ENCODE results near the gene KMT2B.

KMT2B gene

DNA sequence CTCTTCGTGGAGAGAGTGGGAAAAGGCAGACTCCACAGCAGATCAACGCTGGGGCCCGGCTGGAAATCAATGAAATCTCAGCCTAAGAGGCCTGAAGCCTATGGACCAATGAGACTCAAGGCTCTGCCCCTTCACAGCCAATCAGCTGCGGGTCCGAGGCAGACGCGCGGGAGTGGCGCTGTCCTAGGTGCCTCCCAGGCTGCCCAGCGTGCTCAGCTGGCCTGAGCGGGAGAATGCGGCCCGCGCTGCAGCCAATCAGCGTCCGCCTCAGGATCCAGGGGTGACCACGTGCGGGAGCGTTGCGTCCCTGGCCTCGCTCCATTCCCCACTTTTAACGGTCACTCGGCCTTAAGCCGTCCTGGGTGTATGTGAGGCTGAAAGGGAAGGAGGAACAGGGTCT is 13.6 kb upstream of the KMT2B start, which contains the start of gene ZBTB32:
TSS of gene ZBTB32 (plus strand) at position 341 of the 400 bp plus-strand sequence. CDS start 10,069 bp downstream, outside the sequence.
- Histone ChIP-seq H4K8ac (ENCODE audit: low read length) (no peak within 1 kb of the TSS), H3K4me2 (ENCODE audit: low read length, poor library complexity, severe bottlenecking) (no peak within 1 kb of the TSS), H2BK5ac (ENCODE audit: low read depth, low read length, poor library complexity, severe bottlenecking) (no peak within 1 kb of the TSS), H3K4me3 (ENCODE audit: insufficient read depth in 1 of 2, low read depth in 1 of 2, low read length in 2 of 2) (no peak within 1 kb of the TSS), H3K27me3 (ENCODE audit: control insufficient read depth in 1 of 2, insufficient read depth in 1 of 2, low read length in 2 of 2) (peaks cover 3 to 4% of the 10 kb centered on the region in 2 experiments), H2BK120ac (ENCODE audit: low read depth, low read length) (no peak within 1 kb of the TSS), H3K36me3 (ENCODE audit: control insufficient read depth in 1 of 2, insufficient read depth in 2 of 2, low read depth in 1 of 2, low read length in 2 of 2) (no peaks in the 10 kb centered on the region), H2AFZ (ENCODE audit: low read depth, low read length) (no peak within 1 kb of the TSS), H2BK15ac (ENCODE audit: low read depth, poor library complexity, severe bottlenecking) (no peak within 1 kb of the TSS), H2BK12ac (ENCODE audit: low read length in 2 of 2) (no peak within 1 kb of the TSS), H3K4ac (ENCODE audit: low read depth in 1 of 2, low read length in 2 of 2) (no peak within 1 kb of the TSS), H3K9ac (ENCODE audit: low read length) (no peak within 1 kb of the TSS), H3K23ac (ENCODE audit: low read length in 2 of 2) (no peak within 1 kb of the TSS), H3K18ac (ENCODE audit: low read depth in 1 of 2, low read length in 2 of 2) (no peak within 1 kb of the TSS), H2AK5ac (ENCODE audit: low read length, severe bottlenecking) (no peak within 1 kb of the TSS), H3K79me1 (replicated peaks; ENCODE audit: low read length, poor library complexity, severe bottlenecking) (no peaks in the 10 kb centered on the region), H3K14ac (ENCODE audit: low read length in 2 of 2) (no peak within 1 kb of the TSS), H4K91ac (ENCODE audit: low read length) (peak within 1 kb of the TSS; percentile 32), H3K9me3 (ENCODE audit: control insufficient read depth, low read length) (no peaks in the 10 kb centered on the region), H3K4me1 (ENCODE audit: control insufficient read depth, insufficient read depth, low read depth, low read length) (peaks cover 7% of the 10 kb centered on the region), H3K27ac (ENCODE audit: low read length, poor library complexity, severe bottlenecking) (no peak within 1 kb of the TSS)
- WGBS, result 43% methylated on average over 24 of the region's 24 CpGs
- peak; percentile 56 for DNase-seq

DNA sequence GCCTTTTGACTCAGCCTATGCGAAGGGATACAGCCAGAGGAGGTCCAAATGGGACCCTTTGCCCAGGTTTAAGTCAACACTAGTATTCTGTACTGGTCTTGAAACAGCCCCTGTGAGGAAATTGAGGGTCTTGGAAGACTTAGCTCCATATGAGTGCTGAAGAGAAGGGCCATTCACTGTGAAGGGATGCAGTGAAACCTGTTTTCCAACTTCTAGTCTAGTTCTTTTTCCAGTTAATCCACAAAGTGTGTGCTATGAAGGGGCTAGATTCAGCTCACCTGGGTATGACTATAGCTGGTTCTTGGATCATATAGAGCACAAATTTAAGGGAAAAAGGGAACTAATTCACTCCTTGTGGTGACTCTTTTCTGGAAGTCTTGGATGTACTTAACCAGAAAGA is 9.4 kb upstream of the KMT2B start:
- H2BK120ac ChIP-seq (ENCODE audit: low read depth, low read length), result no peak overlapping the region
- H2AK5ac ChIP-seq (ENCODE audit: low read length, severe bottlenecking), result no peak overlapping the region
- no peak overlapping the region for H3K4me2 ChIP-seq (ENCODE audit: low read length, poor library complexity, severe bottlenecking)
- H3K79me1 ChIP-seq (replicated peaks; ENCODE audit: low read length, poor library complexity, severe bottlenecking), result no peaks in the 10 kb centered on the region
- H3K18ac ChIP-seq (ENCODE audit: low read depth in 1 of 2, low read length in 2 of 2), result no peak overlapping the region
- H3K4ac ChIP-seq (ENCODE audit: low read depth in 1 of 2, low read length in 2 of 2), result no peak overlapping the region
- no peak overlapping the region for H3K23ac ChIP-seq (ENCODE audit: low read length in 2 of 2)
- no peak overlapping the region for H2AFZ ChIP-seq (ENCODE audit: low read depth, low read length)
- WGBS, result 73% methylated on average over 1 of the region's 1 CpG
- H3K27me3 ChIP-seq (ENCODE audit: control insufficient read depth in 1 of 2, insufficient read depth in 1 of 2, low read length in 2 of 2), result peaks cover 2 to 18% of the 10 kb centered on the region in 2 experiments
- no peaks in the 10 kb centered on the region for H3K9me3 ChIP-seq (ENCODE audit: control insufficient read depth, low read length)
- no peak overlapping the region for H4K8ac ChIP-seq (ENCODE audit: low read length)
- H4K91ac ChIP-seq (ENCODE audit: low read length), result no peak overlapping the region
- no peak overlapping the region for H3K27ac ChIP-seq (ENCODE audit: low read length, poor library complexity, severe bottlenecking)
- H3K4me3 ChIP-seq (ENCODE audit: insufficient read depth in 1 of 2, low read depth in 1 of 2, low read length in 2 of 2), result no peak overlapping the region
- no peaks in the 10 kb centered on the region for H3K36me3 ChIP-seq (ENCODE audit: control insufficient read depth in 1 of 2, insufficient read depth in 2 of 2, low read depth in 1 of 2, low read length in 2 of 2)
- no peak overlapping the region for H2BK12ac ChIP-seq (ENCODE audit: low read length in 2 of 2)
- DNase-seq, result no peak
- no peak overlapping the region for H3K9ac ChIP-seq (ENCODE audit: low read length)
- H2BK15ac ChIP-seq (ENCODE audit: low read depth, poor library complexity, severe bottlenecking), result no peak overlapping the region
- no peak overlapping the region for H3K14ac ChIP-seq (ENCODE audit: low read length in 2 of 2)
- H3K4me1 ChIP-seq (ENCODE audit: control insufficient read depth, insufficient read depth, low read depth, low read length), result no peaks in the 10 kb centered on the region
- no peak overlapping the region for H2BK5ac ChIP-seq (ENCODE audit: low read depth, low read length, poor library complexity, severe bottlenecking)

DNA sequence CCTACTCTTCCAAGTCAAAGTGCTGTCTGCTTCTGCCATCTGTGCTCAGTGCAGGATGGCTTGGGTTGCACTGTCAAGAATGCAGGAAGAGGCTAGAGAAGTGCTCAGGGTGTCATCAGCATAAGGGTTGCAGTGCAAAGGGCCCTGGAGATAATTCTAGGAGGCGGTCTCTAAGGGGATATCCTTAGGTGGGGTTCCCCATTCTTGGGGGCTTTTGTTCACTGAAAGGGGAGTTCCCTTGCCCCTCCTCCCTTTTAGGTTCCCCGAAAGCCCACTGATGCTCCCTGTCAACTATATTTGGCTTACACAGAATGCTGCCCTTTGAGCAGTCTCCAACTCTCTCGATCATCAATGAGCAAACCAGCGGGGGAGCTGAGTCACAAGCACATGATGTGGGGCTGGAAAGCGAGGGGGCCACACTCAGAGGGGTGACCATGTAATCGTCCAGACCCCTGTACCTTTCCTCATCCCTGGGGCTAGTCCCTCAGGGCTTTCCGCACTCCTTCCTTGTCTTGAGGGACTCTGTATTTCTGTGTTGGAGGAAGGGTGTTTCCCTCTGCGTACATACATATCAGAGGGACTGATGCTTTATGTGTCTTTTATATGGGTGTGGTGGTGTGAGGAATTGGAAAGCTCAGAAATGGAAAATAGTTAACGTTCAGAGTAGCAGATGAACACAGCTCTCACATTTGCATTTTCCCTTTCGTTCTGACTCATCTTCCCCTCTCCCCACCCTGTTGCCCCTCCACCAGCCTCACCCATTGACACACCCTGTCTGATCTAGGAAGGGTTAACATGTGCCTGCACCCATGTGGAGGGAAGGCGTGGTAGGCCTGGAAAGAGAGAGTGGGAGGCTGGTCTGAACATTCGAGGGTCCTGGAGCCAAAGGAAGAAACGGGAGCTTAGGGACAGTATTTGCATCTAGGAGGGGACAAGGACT is 6.7 kb upstream of the KMT2B start:
- Histone ChIP-seq H3K9ac (ENCODE audit: low read length) (peak overlapping the region; percentile 81), H2AFZ (ENCODE audit: low read depth, low read length) (no peak overlapping the region), H2BK12ac (ENCODE audit: low read length in 2 of 2) (no peak overlapping the region), H2BK15ac (ENCODE audit: low read depth, poor library complexity, severe bottlenecking) (no peak overlapping the region), H3K4me1 (ENCODE audit: control insufficient read depth, insufficient read depth, low read depth, low read length) (peaks cover 5% of the 10 kb centered on the region), H3K4ac (ENCODE audit: low read depth in 1 of 2, low read length in 2 of 2) (no peak overlapping the region), H4K8ac (ENCODE audit: low read length) (no peak overlapping the region), H2AK5ac (ENCODE audit: low read length, severe bottlenecking) (no peak overlapping the region), H3K18ac (ENCODE audit: low read depth in 1 of 2, low read length in 2 of 2) (no peak overlapping the region), H3K14ac (ENCODE audit: low read length in 2 of 2) (no peak overlapping the region), H2BK5ac (ENCODE audit: low read depth, low read length, poor library complexity, severe bottlenecking) (no peak overlapping the region), H3K27me3 (ENCODE audit: control insufficient read depth in 1 of 2, insufficient read depth in 1 of 2, low read length in 2 of 2) (peaks cover 0 to 33% of the 10 kb centered on the region in 2 experiments), H3K27ac (ENCODE audit: low read length, poor library complexity, severe bottlenecking) (no peak overlapping the region), H3K4me2 (ENCODE audit: low read length, poor library complexity, severe bottlenecking) (no peak overlapping the region), H4K91ac (ENCODE audit: low read length) (no peak overlapping the region), H3K36me3 (ENCODE audit: control insufficient read depth in 1 of 2, insufficient read depth in 2 of 2, low read depth in 1 of 2, low read length in 2 of 2) (no peaks in the 10 kb centered on the region), H2BK120ac (ENCODE audit: low read depth, low read length) (no peak overlapping the region), H3K79me1 (replicated peaks; ENCODE audit: low read length, poor library complexity, severe bottlenecking) (peaks cover 12% of the 10 kb centered on the region), H3K23ac (ENCODE audit: low read length in 2 of 2) (peak overlapping the region in 1 of 2 experiments; percentile 77), H3K4me3 (ENCODE audit: insufficient read depth in 1 of 2, low read depth in 1 of 2, low read length in 2 of 2) (peak overlapping the region in 1 of 2 experiments; percentile 34), H3K9me3 (ENCODE audit: control insufficient read depth, low read length) (no peaks in the 10 kb centered on the region)
- WGBS, result 62% methylated on average over 11 of the region's 13 CpGs
- DNase-seq, result no peak

All from mesenchymal stem cell (in vitro differentiated cells and primary cell).